Measurements from ENCODE around the gene ARPC1A.
"Not testable (repeated sequence)": the region's sequence is repeated elsewhere in the genome, so short reads cannot be mapped to it uniquely, and the experiment has no call there.

ARPC1A gene

GRCh38 chr7:99407872-99408378 lies 82.2 kb downstream of the ARPC1A start:
- H3K27ac ChIP-seq: peak overlapping the region; percentile 86 to 95
- DNase-seq (ENCODE audit: low spot score): peak; percentile 86
- TF ChIP-seq CTCF (IDR thresholded peaks at IDR 0.05): no peak

GRCh38 chr7:99408379-99409191 lies 82.9 kb downstream of the ARPC1A start, which contains the start of the genes BUD31 and PDAP1:
TSS of gene BUD31 (plus strand) at chr7:99408969. CDS start at chr7:99411093, 2,124 bp downstream.
TSS of gene PDAP1 (minus strand) at chr7:99408597. CDS start at chr7:99408548, 49 bp downstream.
- Histone ChIP-seq H3K27ac (peak within 1 kb of the TSS; percentile 86 to 95), H3K4me3 (peak within 1 kb of the TSS; percentile 96)
- no peak for TF ChIP-seq CTCF (IDR thresholded peaks at IDR 0.05)
- peak; percentile 97 for DNase-seq (ENCODE audit: low spot score)

More at GRCh38 chr7:99407872-99408378, 82.2 kb downstream of the ARPC1A start:
- H3K4me3 ChIP-seq: peak overlapping the region; percentile 96

- H3K27ac ChIP-seq: peak overlapping the region; percentile 86 to 95
- peak overlapping the region; percentile 96 for H3K4me3 ChIP-seq
- no peak for TF ChIP-seq CTCF (IDR thresholded peaks at IDR 0.05)
- no peak for DNase-seq (ENCODE audit: low spot score)
Observed at GRCh38 chr7:99409192-99409572, 83.5 kb downstream of the ARPC1A start.

GRCh38 chr7:99409806-99410205 lies 84.1 kb downstream of the ARPC1A start:
- H3K4me3 ChIP-seq: peak overlapping the region; percentile 96
- peak overlapping the region; percentile 86 to 95 for H3K27ac ChIP-seq
- no peak for TF ChIP-seq CTCF (IDR thresholded peaks at IDR 0.05)
- no peak for DNase-seq (ENCODE audit: low spot score)

GRCh38 chr7:99410635-99411034 lies 84.9 kb downstream of the ARPC1A start:
- no peak for DNase-seq (ENCODE audit: low spot score)
- H3K27ac ChIP-seq: no peak overlapping the region
- no peak for TF ChIP-seq CTCF (IDR thresholded peaks at IDR 0.05)
- no peak overlapping the region for H3K4me3 ChIP-seq

- H3K27ac ChIP-seq; DNase-seq (ENCODE audit: low spot score); H3K4me3 ChIP-seq: not testable (repeated sequence)
- peak; percentile 58 for TF ChIP-seq CTCF (IDR thresholded peaks at IDR 0.05)
Observed at GRCh38 chr7:99415513-99416127, 89.9 kb downstream of the ARPC1A start.
